ENCODE measurements around the gene INAFM2.

- no peak for TF ChIP-seq CTCF (IDR thresholded peaks at IDR 0.05 in 2 of 3, conservative IDR thresholded peaks at IDR 0.05 in 1 of 3; ENCODE audit: insufficient read depth in 2 of 3, low read depth in 1 of 3, low read length in 3 of 3)
- TF ChIP-seq HNRNPLL (IDR thresholded peaks at IDR 0.05; ENCODE audit: low read depth, low read length, poor library complexity, severe bottlenecking) = no peak
- TF ChIP-seq THRA (IDR thresholded peaks at IDR 0.05) = no peak
- TF ChIP-seq VEZF1 (CRISPR knock-in tag; IDR thresholded peaks at IDR 0.05) = no peak
- TF ChIP-seq USF2 (CRISPR knock-in tag; IDR thresholded peaks at IDR 0.05) = no peak
- TF ChIP-seq TARDBP (IDR thresholded peaks at IDR 0.05) = no peak
These were observed 6.3 kb downstream of the INAFM2 start for GRCh38 chr15:40329804-40330203.

All from K562 (cell line).